ENCODE results near the gene SAAL1. TPM values are rescaled to one million over a fixed set of nuclear protein-coding genes. Genes with fewer than 3 reads are reported as not detected.

SAAL1 gene, protein sequence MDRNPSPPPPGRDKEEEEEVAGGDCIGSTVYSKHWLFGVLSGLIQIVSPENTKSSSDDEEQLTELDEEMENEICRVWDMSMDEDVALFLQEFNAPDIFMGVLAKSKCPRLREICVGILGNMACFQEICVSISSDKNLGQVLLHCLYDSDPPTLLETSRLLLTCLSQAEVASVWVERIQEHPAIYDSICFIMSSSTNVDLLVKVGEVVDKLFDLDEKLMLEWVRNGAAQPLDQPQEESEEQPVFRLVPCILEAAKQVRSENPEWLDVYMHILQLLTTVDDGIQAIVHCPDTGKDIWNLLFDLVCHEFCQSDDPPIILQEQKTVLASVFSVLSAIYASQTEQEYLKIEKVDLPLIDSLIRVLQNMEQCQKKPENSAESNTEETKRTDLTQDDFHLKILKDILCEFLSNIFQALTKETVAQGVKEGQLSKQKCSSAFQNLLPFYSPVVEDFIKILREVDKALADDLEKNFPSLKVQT
- total RNA-seq, result 10.4 and 13.3 TPM in 2 replicates

DNA sequence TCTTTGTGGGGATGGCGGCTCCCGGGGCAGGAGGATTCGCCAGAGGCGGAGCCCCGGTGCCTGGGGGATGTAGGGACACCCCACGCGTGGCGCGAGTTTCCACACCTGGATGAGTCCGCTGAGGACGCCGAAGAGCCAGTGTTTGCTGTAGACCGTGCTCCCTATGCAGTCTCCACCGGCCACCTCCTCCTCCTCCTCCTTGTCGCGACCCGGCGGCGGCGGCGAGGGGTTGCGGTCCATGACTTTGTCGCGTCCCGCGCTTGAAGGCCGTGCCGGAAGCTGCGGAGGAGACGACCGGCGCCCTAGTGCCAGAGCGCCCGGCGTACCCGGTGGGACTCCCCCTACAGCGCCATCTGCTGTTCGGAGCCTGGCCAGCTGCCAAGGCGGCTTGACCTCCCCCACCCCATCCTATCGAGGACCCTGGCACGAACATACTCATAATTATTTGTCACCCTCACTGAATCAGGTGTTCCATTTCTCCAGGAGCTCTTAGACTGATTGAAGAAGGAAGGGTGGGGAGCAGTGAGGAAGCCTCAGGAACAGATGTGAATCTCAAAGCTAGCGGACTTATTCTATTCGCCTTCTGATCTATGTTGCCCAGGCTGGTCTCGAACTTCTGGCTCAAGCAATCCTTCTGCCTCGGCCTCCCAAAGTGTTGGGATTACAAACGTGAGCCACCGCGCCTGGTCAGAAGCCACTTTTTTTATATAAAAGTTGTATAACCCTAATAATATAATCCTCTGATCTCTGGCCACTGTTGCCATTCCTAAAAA, at the start of gene SAAL1:
TSS of gene SAAL1 (minus strand) at position 281 of the 773 bp plus-strand sequence. CDS start at position 240, 41 bp downstream.

DNA sequence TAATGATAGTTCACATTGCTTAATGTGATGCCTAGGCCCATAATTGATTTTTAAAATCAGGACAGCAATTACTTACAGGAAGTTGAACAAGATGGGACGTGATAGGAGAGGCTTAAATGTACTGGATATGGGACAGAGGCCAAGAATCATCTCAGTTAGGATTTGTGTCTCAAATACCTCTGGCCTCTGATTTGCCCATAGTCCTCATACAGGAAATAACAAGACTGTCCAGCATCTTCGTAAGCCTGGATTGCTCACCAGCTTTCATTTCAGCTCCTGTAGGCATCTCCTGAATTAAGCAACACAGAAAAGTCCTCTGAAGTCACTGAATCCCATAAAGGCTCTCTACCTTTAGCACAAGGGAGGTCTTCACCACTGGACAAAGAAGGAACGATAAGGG, 26.5 kb upstream of the SAAL1 start, which contains the start of gene MRGPRX3:
TSS of gene MRGPRX3 (plus strand) at position 231 of the 400 bp plus-strand sequence. CDS start 4,632 bp downstream, outside the sequence.

DNA sequence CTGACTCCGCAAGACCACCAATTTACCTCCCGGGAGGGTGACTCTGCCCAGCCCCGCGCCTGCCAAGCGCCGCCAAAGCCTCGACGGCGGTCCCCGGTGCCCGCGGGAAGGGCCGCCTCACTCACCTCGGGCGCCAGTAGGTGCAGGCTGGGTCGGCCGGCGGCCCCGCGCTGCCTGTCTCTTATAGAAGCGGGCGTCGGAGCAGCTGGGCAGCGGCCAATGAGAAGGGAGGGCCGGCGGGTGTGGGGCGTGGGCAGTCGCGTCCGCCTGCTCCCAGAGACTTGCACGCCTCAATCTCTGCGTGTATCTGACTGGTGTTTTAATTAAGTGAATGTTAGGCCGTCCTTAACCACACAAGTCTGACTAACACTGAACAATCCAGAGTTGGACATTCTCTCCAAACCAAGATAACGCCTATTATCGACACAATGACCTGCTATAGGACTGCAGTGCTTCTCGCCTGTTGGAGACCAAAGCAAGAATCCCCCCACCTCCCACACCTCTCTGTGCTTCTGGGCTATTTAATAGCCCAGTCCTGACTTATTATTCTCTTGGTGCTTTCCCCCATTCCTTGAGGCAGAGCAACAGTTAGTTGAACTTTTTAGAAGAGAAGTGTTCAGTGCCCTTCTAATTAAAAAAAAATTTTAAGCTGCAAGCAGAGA, 59.6 kb downstream of the SAAL1 start, which contains the start of gene TPH1:
TSS of gene TPH1 (minus strand) at position 154 of the 662 bp plus-strand sequence. CDS start 5,507 bp downstream, outside the sequence.

Other genes with a start within 250 kb of the SAAL1 start
- gene SERGEF, start 93.0 kb downstream of the SAAL1 start, total RNA-seq, result 15.3 and 25.2 TPM in 2 replicates
- 0.05 TPM in 1 of 2 replicates, not detected in the other for gene TPH1, start 59.8 kb downstream of the SAAL1 start, total RNA-seq
- gene MRGPRX3, start 26.5 kb upstream of the SAAL1 start, total RNA-seq, result not detected in 2 replicates
- not detected in 2 replicates for gene MRGPRX4, start 66.8 kb upstream of the SAAL1 start, total RNA-seq
- not detected in 2 replicates for gene SAA4, start 130.7 kb upstream of the SAAL1 start, total RNA-seq
- gene SAA2, start 142.6 kb upstream of the SAAL1 start, total RNA-seq, result 0.30 TPM in 1 of 2 replicates, not detected in the other
- not detected in 2 replicates for gene SAA1, start 160.2 kb upstream of the SAAL1 start, total RNA-seq
- gene HPS5, start 216.1 kb upstream of the SAAL1 start, total RNA-seq, result 50.6 and 65.3 TPM in 2 replicates
- gene GTF2H1, start 216.5 kb upstream of the SAAL1 start, total RNA-seq, result 78.1 and 81.1 TPM in 2 replicates

All from smooth muscle cell of the umbilical artery (primary cell).